MM.1S (cell line): Measurements from ENCODE around the gene CREB1.

ENCODE experiments used
- CTCF ChIP-seq: fragments of 300-600 bp; sonication (generic); IDR thresholded peaks from 2 replicates; pipeline ENCODE4 v1.5.1; 2016; ENCODE audit warnings: antibody characterized with exemption, low read length, mixed read lengths
- EZH2 ChIP-seq: fragments of 300-600 bp; sonication (generic); optimal IDR thresholded peaks from 2 replicates; pipeline ENCODE3; 2017; ENCODE audit warnings: low read depth, mild to moderate bottlenecking, antibody characterized with exemption, low read length, mixed read lengths
- EZH2phosphoT487 ChIP-seq: fragments of 300-600 bp; sonication (generic); IDR thresholded peaks from 2 replicates; pipeline ENCODE4 v1.6.1; 2018; ENCODE audit warnings: antibody characterized with exemption, low read length

- TF ChIP-seq EZH2 (no peak), EZH2phosphoT487 (no peak), CTCF (no peak)
These were observed 73.7 kb downstream of the CREB1 start for GRCh38 chr2:207603486-207603885.
